ENCODE data around the gene SELE. TPM values are rescaled to one million over a fixed set of nuclear protein-coding genes. Genes with fewer than 3 reads are reported as not detected.

SELE gene
- polyA plus RNA-seq, 6 donors from 2014 or later, result 0.09 TPM; not detected in 5

- H3K9me3 Mint-ChIP-seq, result peaks cover 0 to 28% (median 17%) of the 10 kb centered on the region in 7 donors
- H3K4me3 Mint-ChIP-seq, result peak overlapping the region in 7 of 8 donors; percentile 78 to 99 (median 97)
- H3K27me3 Mint-ChIP-seq, result peaks cover 0 to 13% (median 11%) of the 10 kb centered on the region in 3 donors
- ATAC-seq (ENCODE audit: low read depth in 2 of 2), result no peak
- H3K4me1 Mint-ChIP-seq, result peaks cover 19 to 27% (median 25%) of the 10 kb centered on the region in 3 donors
- no peak overlapping the region for H3K27ac Mint-ChIP-seq
- DNase-seq, result no peak
- H3K36me3 Mint-ChIP-seq, result peaks cover 19 to 20% of the 10 kb centered on the region in 2 donors
Observed at GRCh38 chr1:169712309-169712631, 21.6 kb downstream of the SELE start.

- ATAC-seq (ENCODE audit: low read depth in 2 of 2) (peak; percentile 83 to 84), DNase-seq (peak; percentile 75)
- Mint-ChIP-seq H3K36me3 (peaks cover 23 to 25% of the 10 kb centered on the region in 2 donors), H3K27me3 (peaks cover 0 to 13% (median 11%) of the 10 kb centered on the region in 3 donors), H3K4me3 (peak within 1 kb of the TSS; percentile 78 to 99 (median 96)), H3K27ac (peak within 1 kb of the TSS in 5 of 6 donors; percentile 44 to 93 (median 66)), H3K9me3 (peaks cover 0 to 27% (median 16%) of the 10 kb centered on the region in 7 donors), H3K4me1 (peaks cover 25 to 33% (median 31%) of the 10 kb centered on the region in 3 donors)
Observed at GRCh38 chr1:169711469-169712308, 22.2 kb downstream of the SELE start, which contains the start of gene SELL. Gene SELL, minus strand, starts transcription at chr1:169711620. Its CDS starts 122 bp downstream, at chr1:169711498.

GRCh38 chr1:169708647-169709046, 25.2 kb downstream of the SELE start:
- Mint-ChIP-seq H3K27me3 (peaks cover 0 to 2% (median 0%) of the 10 kb centered on the region in 3 donors), H3K27ac (peak overlapping the region; percentile 67 to 92 (median 89)), H3K36me3 (peaks cover 50 to 53% of the 10 kb centered on the region in 2 donors), H3K4me3 (peak overlapping the region; percentile 78 to 97 (median 96)), H3K9me3 (peaks cover 0 to 15% (median 9%) of the 10 kb centered on the region in 7 donors), H3K4me1 (peaks cover 55 to 62% (median 61%) of the 10 kb centered on the region in 3 donors)
- ATAC-seq (ENCODE audit: low read depth in 2 of 2) (no peak), DNase-seq (no peak)

GRCh38 chr1:169707912-169708604, 25.8 kb downstream of the SELE start:
- Mint-ChIP-seq H3K9me3 (peaks cover 0 to 9% (median 3%) of the 10 kb centered on the region in 7 donors), H3K27ac (peak overlapping the region; percentile 67 to 92 (median 89)), H3K4me3 (peak overlapping the region; percentile 78 to 97 (median 96)), H3K4me1 (peaks cover 61 to 68% (median 67%) of the 10 kb centered on the region in 3 donors), H3K27me3 (no peaks in the 10 kb centered on the region), H3K36me3 (peaks cover 56 to 59% of the 10 kb centered on the region in 2 donors)
- DNase-seq (no peak), ATAC-seq (ENCODE audit: low read depth in 2 of 2) (no peak)

DNA sequence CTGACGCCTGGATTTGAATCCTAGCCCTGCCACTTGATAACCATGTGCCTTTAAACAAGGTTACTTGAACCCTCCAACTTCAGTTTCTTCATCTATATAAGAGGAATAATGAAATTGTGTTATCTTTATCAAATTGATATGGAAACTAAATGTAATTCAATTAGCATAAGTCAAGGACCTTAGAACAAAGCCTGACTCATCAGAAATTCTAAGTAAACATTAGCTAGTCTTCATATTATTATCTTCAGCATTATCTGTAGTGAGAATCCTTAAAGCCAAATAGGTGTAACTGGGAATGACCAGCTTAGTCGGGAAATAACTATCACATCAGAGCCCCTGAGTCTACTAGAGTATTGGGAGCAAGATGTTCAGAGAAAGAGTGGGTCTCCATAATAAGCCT, 29.1 kb downstream of the SELE start:
- no peak for DNase-seq
- peaks cover 74 to 77% of the 10 kb centered on the region in 2 donors for H3K36me3 Mint-ChIP-seq

DNA sequence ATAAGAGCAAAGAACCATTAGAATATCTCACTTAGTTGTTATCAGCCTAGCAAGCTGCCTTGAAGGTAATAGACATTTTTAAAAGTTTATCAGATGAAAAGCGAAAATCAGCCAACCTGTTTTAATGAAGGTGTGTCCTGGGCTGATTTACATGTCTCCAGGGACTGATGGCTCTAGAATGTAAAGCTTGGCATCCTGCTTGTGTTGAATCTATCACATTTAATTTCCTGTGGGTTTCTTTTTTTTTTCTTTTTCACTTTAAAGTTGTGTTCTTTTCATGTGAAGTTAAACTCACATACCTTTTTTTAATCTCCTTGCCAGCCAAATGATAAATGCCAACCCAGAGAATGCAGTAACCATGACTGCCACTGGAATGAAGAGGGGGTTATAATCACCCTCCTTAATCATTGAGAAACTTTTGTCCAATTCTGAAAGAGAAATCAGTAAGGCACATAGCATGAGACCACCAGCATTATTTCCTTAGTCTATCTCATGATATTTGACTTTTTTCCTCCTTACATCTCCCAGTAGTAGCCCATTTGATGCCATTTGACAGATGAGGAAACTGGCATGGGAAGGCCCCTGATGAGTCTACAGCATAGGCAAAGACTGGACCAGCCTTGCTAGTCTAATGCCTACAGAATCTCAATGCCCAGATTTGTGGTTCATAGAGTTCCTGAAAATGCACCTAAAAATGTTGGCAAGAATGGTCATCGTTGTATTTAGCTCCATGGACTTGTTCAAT, 32.4 kb downstream of the SELE start:
- peak overlapping the region in 5 of 6 donors; percentile 88 to 96 (median 94) for H3K27ac Mint-ChIP-seq
- peaks cover 53 to 68% of the 10 kb centered on the region in 2 donors for H3K36me3 Mint-ChIP-seq
- no peaks in the 10 kb centered on the region for H3K9me3 Mint-ChIP-seq

More for the DNA sequence above, 29.1 kb downstream of the SELE start:
- no peaks in the 10 kb centered on the region for H3K9me3 Mint-ChIP-seq
- peaks cover 83 to 84% (median 83%) of the 10 kb centered on the region in 3 donors for H3K4me1 Mint-ChIP-seq
- H3K27ac Mint-ChIP-seq, result peak overlapping the region; percentile 51 to 92 (median 76)
- no peak for ATAC-seq (ENCODE audit: low read depth in 2 of 2)
- no peaks in the 10 kb centered on the region for H3K27me3 Mint-ChIP-seq
- H3K4me3 Mint-ChIP-seq, result peak overlapping the region; percentile 72 to 97 (median 92)

GRCh38 chr1:169699707-169700106, 34.2 kb downstream of the SELE start:
- no peaks in the 10 kb centered on the region for H3K9me3 Mint-ChIP-seq
- DNase-seq, result no peak
- no peaks in the 10 kb centered on the region for H3K27me3 Mint-ChIP-seq
- peaks cover 53 to 68% of the 10 kb centered on the region in 2 donors for H3K36me3 Mint-ChIP-seq
- peak overlapping the region in 5 of 6 donors; percentile 49 to 94 (median 92) for H3K27ac Mint-ChIP-seq
- peak overlapping the region; percentile 47 to 97 (median 76) for H3K4me3 Mint-ChIP-seq
- H3K4me1 Mint-ChIP-seq, result peaks cover 82 to 98% (median 87%) of the 10 kb centered on the region in 3 donors
- ATAC-seq (ENCODE audit: low read depth in 2 of 2), result no peak

More for the DNA sequence above, 32.4 kb downstream of the SELE start:
- H3K4me3 Mint-ChIP-seq, result peak overlapping the region; percentile 73 to 97 (median 84)
- peaks cover 82 to 99% (median 87%) of the 10 kb centered on the region in 3 donors for H3K4me1 Mint-ChIP-seq
- DNase-seq (no peak), ATAC-seq (ENCODE audit: low read depth in 2 of 2) (peak; percentile 42 to 49)
- H3K27me3 Mint-ChIP-seq, result no peaks in the 10 kb centered on the region

- ATAC-seq (ENCODE audit: low read depth in 2 of 2), result no peak
Observed at GRCh38 chr1:169698976-169699375, 34.9 kb downstream of the SELE start.

GRCh38 chr1:169697755-169698154, 36.1 kb downstream of the SELE start:
- Mint-ChIP-seq H3K9me3 (no peaks in the 10 kb centered on the region), H3K4me1 (peaks cover 78 to 98% (median 87%) of the 10 kb centered on the region in 3 donors), H3K27ac (peak overlapping the region in 5 of 6 donors; percentile 86 to 94 (median 92)), H3K36me3 (peaks cover 46 to 63% of the 10 kb centered on the region in 2 donors), H3K27me3 (no peaks in the 10 kb centered on the region), H3K4me3 (peak overlapping the region; percentile 10 to 97 (median 73))
- DNase-seq (peak; percentile 49), ATAC-seq (ENCODE audit: low read depth in 2 of 2) (peak; percentile 57)

More at GRCh38 chr1:169698976-169699375, 34.9 kb downstream of the SELE start:
- peaks cover 53 to 73% of the 10 kb centered on the region in 2 donors for H3K36me3 Mint-ChIP-seq
- peaks cover 83 to 98% (median 87%) of the 10 kb centered on the region in 3 donors for H3K4me1 Mint-ChIP-seq
- no peaks in the 10 kb centered on the region for H3K27me3 Mint-ChIP-seq
- DNase-seq, result no peak
- peak overlapping the region; percentile 47 to 97 (median 76) for H3K4me3 Mint-ChIP-seq
- no peaks in the 10 kb centered on the region for H3K9me3 Mint-ChIP-seq
- peak overlapping the region in 5 of 6 donors; percentile 86 to 94 (median 92) for H3K27ac Mint-ChIP-seq

- Mint-ChIP-seq H3K9me3 (no peaks in the 10 kb centered on the region), H3K4me1 (peaks cover 78 to 97% (median 86%) of the 10 kb centered on the region in 3 donors), H3K36me3 (peaks cover 42 to 55% of the 10 kb centered on the region in 2 donors), H3K4me3 (peak overlapping the region; percentile 40 to 97 (median 66)), H3K27ac (peak overlapping the region in 4 of 6 donors; percentile 80 to 90 (median 86)), H3K27me3 (no peaks in the 10 kb centered on the region)
- no peak for DNase-seq
- ATAC-seq (ENCODE audit: low read depth in 2 of 2), result no peak
Observed at GRCh38 chr1:169696273-169697100, 37.4 kb downstream of the SELE start.

DNA sequence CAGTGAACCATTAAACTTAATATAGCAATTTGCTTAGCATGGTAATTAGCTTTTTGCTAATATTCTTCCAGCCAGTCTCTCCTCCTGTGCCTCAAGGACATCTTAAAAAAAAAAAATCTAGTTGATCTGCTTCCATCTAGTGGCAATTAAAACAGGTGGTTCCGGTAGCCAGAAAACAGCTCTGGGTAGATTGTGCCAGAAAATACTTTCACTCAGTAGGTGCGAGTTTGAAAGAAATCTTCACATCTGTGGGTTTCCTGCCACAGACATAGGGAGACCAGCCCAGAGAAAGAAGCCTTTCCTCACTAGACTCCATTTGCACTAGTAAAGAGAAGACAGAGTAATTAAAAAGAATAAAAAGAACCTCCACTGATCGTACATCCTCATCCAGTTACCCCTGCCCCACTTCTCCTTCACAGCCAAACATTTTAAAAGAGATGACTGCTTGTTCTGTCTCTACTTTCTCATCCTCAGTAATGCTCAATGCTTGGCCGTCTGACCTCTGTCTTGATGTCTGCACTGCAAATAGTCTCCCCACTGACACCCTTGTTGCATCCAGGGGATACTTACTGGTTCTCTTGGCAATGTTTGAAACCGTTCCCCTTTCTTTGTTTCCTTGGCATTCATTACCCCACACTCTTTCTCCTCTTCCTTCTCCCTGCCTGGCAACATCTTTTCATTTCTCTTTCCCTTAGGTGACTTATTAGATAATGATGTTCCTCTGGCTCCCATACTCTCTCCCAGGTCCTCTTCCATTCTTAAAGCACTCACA, 39.4 kb downstream of the SELE start:
- Mint-ChIP-seq H3K27ac (peak overlapping the region in 5 of 6 donors; percentile 88 to 99 (median 96)), H3K4me3 (peak overlapping the region; percentile 58 to 88 (median 72)), H3K27me3 (no peaks in the 10 kb centered on the region), H3K36me3 (peaks cover 46 to 52% of the 10 kb centered on the region in 2 donors), H3K4me1 (peaks cover 80 to 97% (median 86%) of the 10 kb centered on the region in 3 donors), H3K9me3 (no peaks in the 10 kb centered on the region)
- ATAC-seq (ENCODE audit: low read depth in 2 of 2) (peak; percentile 17 to 31), DNase-seq (peak; percentile 29)

Measured in naive B cell (primary cell).